SU-DHL-6 (cell line): ENCODE data around the gene GALNT15.

Source experiments
- CTCF ChIP-seq: fragments of 200-600 bp; sonication (generic); IDR thresholded peaks from one replicate; pipeline ENCODE4 v1.5.1; 2017; ENCODE audit warnings: antibody characterized with exemption, mild to moderate bottlenecking, low read length, moderate library complexity; ENCODE audit not compliant: insufficient read depth, poor library complexity, severe bottlenecking
- EZH2phosphoT487 ChIP-seq: fragments of 200-600 bp; sonication (generic), shearing (Covaris generic); conservative IDR thresholded peaks from 2 replicates; pipeline ENCODE4 v1.6.1; 2018; ENCODE audit warnings: mild to moderate bottlenecking, antibody characterized with exemption, low read length, moderate library complexity, mixed read lengths

GRCh38 chr3:16266714-16267113 is 92.2 kb downstream of the GALNT15 start:
- no peak for TF ChIP-seq CTCF
- TF ChIP-seq EZH2phosphoT487 = no peak
